ENCODE measurements around the gene NRXN3. TPM values are rescaled to one million over a fixed set of nuclear protein-coding genes. Genes with fewer than 3 reads are reported as not detected.

Gene NRXN3
- total RNA-seq, 4 donors from 2014 or later, result 0.56 to 1.6 (median 1.1) TPM

- no peaks in the 10 kb centered on the region for H3K4me1 ChIP-seq
- no peak overlapping the region for H3K27ac ChIP-seq
- TF ChIP-seq CTCF (IDR thresholded peaks at IDR 0.05) (no peak), POLR2A (IDR thresholded peaks at IDR 0.05) (no peak)
- no peak for DNase-seq
- H3K27me3 ChIP-seq, result no peaks in the 10 kb centered on the region
- WGBS, 2 donors, result 94 to 100% methylated on average over 1 of the region's 1 CpG
- no peak overlapping the region for H3K4me3 ChIP-seq (replicated peaks in 1 of 3)
- intact Hi-C loops (cut with DNase I), result no loop called here
- no peaks in the 10 kb centered on the region for H3K36me3 ChIP-seq
- no peaks in the 10 kb centered on the region for H3K9me3 ChIP-seq
These were observed 1635.5 kb downstream of the NRXN3 start for GRCh38 chr14:79805636-79806035.

DNA sequence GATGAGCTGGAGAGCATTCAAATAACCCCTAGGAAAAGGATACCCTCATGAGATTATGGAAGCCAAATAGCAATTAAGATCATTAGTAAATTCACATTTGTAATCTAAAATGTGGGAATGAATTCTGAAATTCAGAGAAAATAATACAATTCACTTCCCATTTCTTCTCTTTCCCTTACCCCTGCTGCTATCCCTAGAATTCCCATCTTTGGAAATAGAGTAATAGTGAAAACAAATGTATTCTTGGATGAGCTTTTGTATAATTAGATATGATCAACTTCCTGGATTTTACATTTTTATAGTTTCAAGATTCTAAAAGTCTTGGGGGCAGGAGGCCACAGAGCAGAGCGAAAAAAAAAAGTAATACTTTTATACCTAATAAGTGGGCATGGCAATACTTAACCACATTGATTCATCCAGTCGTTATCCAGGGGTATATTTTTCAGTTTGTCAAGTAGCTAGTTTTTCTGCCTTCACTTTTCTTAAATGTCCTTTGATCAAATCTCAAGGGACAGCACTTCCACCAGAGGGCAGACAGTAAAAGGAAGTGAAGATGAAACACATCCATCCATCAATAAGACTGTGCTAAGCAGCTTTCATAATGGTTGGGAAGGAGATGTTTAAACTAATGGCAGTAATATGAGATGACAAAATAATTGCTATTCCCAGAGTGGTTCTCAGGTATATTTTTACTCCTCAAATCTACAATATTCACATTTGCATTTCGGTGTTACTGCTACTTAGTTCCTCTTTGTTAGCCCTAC, 1639.9 kb downstream of the NRXN3 start:
- Histone ChIP-seq H3K4me1 (no peaks in the 10 kb centered on the region), H3K27ac (no peak overlapping the region), H3K27me3 (no peaks in the 10 kb centered on the region), H3K36me3 (no peaks in the 10 kb centered on the region), H3K9me3 (no peaks in the 10 kb centered on the region), H3K4me3 (replicated peaks in 1 of 3) (no peak overlapping the region)
- WGBS, 2 donors, result 69 to 77% methylated on average over 3 of the region's 3 CpGs
- intact Hi-C loops (cut with DNase I), result no loop called here
- DNase-seq, result peak in 1 of 2 donors; percentile 4
- TF ChIP-seq POLR2A (IDR thresholded peaks at IDR 0.05), result no peak
- TF ChIP-seq CTCF (IDR thresholded peaks at IDR 0.05), result peak in 3 of 6 experiments; percentile 24 to 26 (median 25)

GRCh38 chr14:79820866-79821535, 1650.8 kb downstream of the NRXN3 start:
- H3K4me3 ChIP-seq (replicated peaks in 1 of 3), result no peak overlapping the region
- H3K36me3 ChIP-seq, result no peaks in the 10 kb centered on the region
- no peaks in the 10 kb centered on the region for H3K9me3 ChIP-seq
- no peaks in the 10 kb centered on the region for H3K4me1 ChIP-seq
- no peaks in the 10 kb centered on the region for H3K27me3 ChIP-seq
- intact Hi-C loops (cut with DNase I), result no loop called here
- no peak for DNase-seq
- no peak for TF ChIP-seq POLR2A (IDR thresholded peaks at IDR 0.05)
- no peak for TF ChIP-seq CTCF (IDR thresholded peaks at IDR 0.05)
- WGBS, 2 donors, result 55 to 65% methylated on average over 1 of the region's 1 CpG
- H3K27ac ChIP-seq, result no peak overlapping the region

- WGBS, 2 donors, result 76 to 77% methylated on average over 2 of the region's 2 CpGs
- no peaks in the 10 kb centered on the region for H3K4me1 ChIP-seq
- no peak for DNase-seq
- H3K27me3 ChIP-seq, result no peaks in the 10 kb centered on the region
- no peak overlapping the region for H3K27ac ChIP-seq
- no peaks in the 10 kb centered on the region for H3K36me3 ChIP-seq
- no peaks in the 10 kb centered on the region for H3K9me3 ChIP-seq
- H3K4me3 ChIP-seq (replicated peaks in 1 of 3), result no peak overlapping the region
- intact Hi-C loops (cut with DNase I), result no loop called here
- TF ChIP-seq CTCF (IDR thresholded peaks at IDR 0.05), result no peak
- TF ChIP-seq POLR2A (IDR thresholded peaks at IDR 0.05), result no peak
These were observed 1651.9 kb downstream of the NRXN3 start for GRCh38 chr14:79822034-79822433.

- 54 to 67% methylated on average over 6 of the region's 6 CpGs for WGBS, 2 donors
- Histone ChIP-seq H3K27ac (no peak overlapping the region), H3K9me3 (no peaks in the 10 kb centered on the region), H3K4me3 (replicated peaks in 1 of 3) (no peak overlapping the region), H3K27me3 (no peaks in the 10 kb centered on the region), H3K4me1 (no peaks in the 10 kb centered on the region), H3K36me3 (no peaks in the 10 kb centered on the region)
- DNase-seq, result no peak
- intact Hi-C loops (cut with DNase I), result no loop called here
- TF ChIP-seq POLR2A (IDR thresholded peaks at IDR 0.05) (no peak), CTCF (IDR thresholded peaks at IDR 0.05) (no peak)
These were observed 1654.9 kb downstream of the NRXN3 start for GRCh38 chr14:79825046-79825521.
